ENCODE data around the gene LNX1. TPM values are rescaled to one million over a fixed set of nuclear protein-coding genes. Genes with fewer than 3 reads are reported as not detected.

Gene LNX1
- total and polyA plus RNA-seq, 2 donors, result 1.6 to 6.4 TPM

GRCh38 chr4:53537606-53538005 is 53.7 kb downstream of the LNX1 start:
- Histone ChIP-seq H3K36me3 (ENCODE audit: control insufficient read depth in 2 of 2, insufficient read depth in 2 of 2, low read length in 1 of 2) (no peaks in the 10 kb centered on the region), H3K27ac (ENCODE audit: low read depth in 1 of 2, low read length in 1 of 2) (no peak overlapping the region), H3K9me3 (ENCODE audit: control insufficient read depth in 2 of 2, insufficient read depth in 1 of 2, low read length in 1 of 2) (no peaks in the 10 kb centered on the region), H3K4me1 (ENCODE audit: control insufficient read depth in 2 of 2, insufficient read depth in 2 of 2, low read length in 2 of 2) (no peaks in the 10 kb centered on the region), H3K27me3 (ENCODE audit: control insufficient read depth in 2 of 2, insufficient read depth in 1 of 2, low read length in 1 of 2) (no peaks in the 10 kb centered on the region), H3K4me3 (ENCODE audit: low read length in 2 of 2) (no peak overlapping the region)
- no peak for DNase-seq (ENCODE audit: low read depth in 6 of 9, low spot score in 9 of 9)
- 54% methylated on average over 3 of the region's 3 CpGs for WGBS

GRCh38 chr4:53536328-53536727 is 55.0 kb downstream of the LNX1 start:
- Histone ChIP-seq H3K9me3 (ENCODE audit: control insufficient read depth in 2 of 2, insufficient read depth in 1 of 2, low read length in 1 of 2) (no peaks in the 10 kb centered on the region), H3K36me3 (ENCODE audit: control insufficient read depth in 2 of 2, insufficient read depth in 2 of 2, low read length in 1 of 2) (no peaks in the 10 kb centered on the region), H3K4me1 (ENCODE audit: control insufficient read depth in 2 of 2, insufficient read depth in 2 of 2, low read length in 2 of 2) (no peaks in the 10 kb centered on the region), H3K4me3 (ENCODE audit: low read length in 2 of 2) (no peak overlapping the region), H3K27me3 (ENCODE audit: control insufficient read depth in 2 of 2, insufficient read depth in 1 of 2, low read length in 1 of 2) (no peaks in the 10 kb centered on the region), H3K27ac (ENCODE audit: low read depth in 1 of 2, low read length in 1 of 2) (no peak overlapping the region)
- no peak for DNase-seq (ENCODE audit: low read depth in 6 of 9, low spot score in 9 of 9)
- WGBS, result 93% methylated on average over 2 of the region's 2 CpGs

GRCh38 chr4:53535567-53535966 is 55.7 kb downstream of the LNX1 start:
- 87% methylated on average over 3 of the region's 3 CpGs for WGBS
- Histone ChIP-seq H3K27ac (ENCODE audit: low read depth in 1 of 2, low read length in 1 of 2) (no peak overlapping the region), H3K36me3 (ENCODE audit: control insufficient read depth in 2 of 2, insufficient read depth in 2 of 2, low read length in 1 of 2) (no peaks in the 10 kb centered on the region), H3K9me3 (ENCODE audit: control insufficient read depth in 2 of 2, insufficient read depth in 1 of 2, low read length in 1 of 2) (no peaks in the 10 kb centered on the region), H3K27me3 (ENCODE audit: control insufficient read depth in 2 of 2, insufficient read depth in 1 of 2, low read length in 1 of 2) (no peaks in the 10 kb centered on the region), H3K4me1 (ENCODE audit: control insufficient read depth in 2 of 2, insufficient read depth in 2 of 2, low read length in 2 of 2) (no peaks in the 10 kb centered on the region), H3K4me3 (ENCODE audit: low read length in 2 of 2) (no peak overlapping the region)
- no peak for DNase-seq (ENCODE audit: low read depth in 6 of 9, low spot score in 9 of 9)

DNA sequence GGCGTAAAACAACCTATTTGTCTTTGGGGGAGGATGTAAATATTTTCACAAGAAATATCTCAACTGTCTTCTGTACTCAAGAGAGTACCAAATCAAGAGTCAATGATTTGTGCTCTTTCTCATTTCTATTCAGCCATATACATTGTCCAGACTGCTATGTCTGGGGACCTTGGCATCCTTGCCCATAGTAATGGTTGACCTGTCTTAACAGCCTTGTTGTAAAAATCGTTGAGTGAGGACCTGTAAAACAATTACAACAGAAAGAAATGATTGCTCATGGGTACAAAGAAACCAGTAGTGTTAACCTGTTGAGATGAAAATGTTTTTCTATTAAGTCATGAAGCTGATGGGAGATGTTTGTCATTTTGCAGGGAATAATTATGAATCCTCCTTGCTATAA is 56.6 kb downstream of the LNX1 start:
- no peaks in the 10 kb centered on the region for H3K27me3 ChIP-seq (ENCODE audit: control insufficient read depth in 2 of 2, insufficient read depth in 1 of 2, low read length in 1 of 2)
- H3K4me1 ChIP-seq (ENCODE audit: control insufficient read depth in 2 of 2, insufficient read depth in 2 of 2, low read length in 2 of 2), result no peaks in the 10 kb centered on the region
- no peak overlapping the region for H3K27ac ChIP-seq (ENCODE audit: low read depth in 1 of 2, low read length in 1 of 2)
- no peaks in the 10 kb centered on the region for H3K36me3 ChIP-seq (ENCODE audit: control insufficient read depth in 2 of 2, insufficient read depth in 2 of 2, low read length in 1 of 2)
- no peaks in the 10 kb centered on the region for H3K9me3 ChIP-seq (ENCODE audit: control insufficient read depth in 2 of 2, insufficient read depth in 1 of 2, low read length in 1 of 2)
- H3K4me3 ChIP-seq (ENCODE audit: low read length in 2 of 2), result no peak overlapping the region
- 89% methylated on average over 2 of the region's 2 CpGs for WGBS
- DNase-seq (ENCODE audit: low read depth in 6 of 9, low spot score in 9 of 9), result no peak

- DNase-seq (ENCODE audit: low read depth in 6 of 9, low spot score in 9 of 9), result no peak
- no peaks in the 10 kb centered on the region for H3K4me1 ChIP-seq (ENCODE audit: control insufficient read depth in 2 of 2, insufficient read depth in 2 of 2, low read length in 2 of 2)
- H3K36me3 ChIP-seq (ENCODE audit: control insufficient read depth in 2 of 2, insufficient read depth in 2 of 2, low read length in 1 of 2), result no peaks in the 10 kb centered on the region
- H3K27me3 ChIP-seq (ENCODE audit: control insufficient read depth in 2 of 2, insufficient read depth in 1 of 2, low read length in 1 of 2), result no peaks in the 10 kb centered on the region
- no peaks in the 10 kb centered on the region for H3K9me3 ChIP-seq (ENCODE audit: control insufficient read depth in 2 of 2, insufficient read depth in 1 of 2, low read length in 1 of 2)
- WGBS, result 100% methylated on average over 1 of the region's 1 CpG
- no peak overlapping the region for H3K4me3 ChIP-seq (ENCODE audit: low read length in 2 of 2)
- H3K27ac ChIP-seq (ENCODE audit: low read depth in 1 of 2, low read length in 1 of 2), result no peak overlapping the region
These were observed 58.8 kb downstream of the LNX1 start for GRCh38 chr4:53532521-53532920.

DNA sequence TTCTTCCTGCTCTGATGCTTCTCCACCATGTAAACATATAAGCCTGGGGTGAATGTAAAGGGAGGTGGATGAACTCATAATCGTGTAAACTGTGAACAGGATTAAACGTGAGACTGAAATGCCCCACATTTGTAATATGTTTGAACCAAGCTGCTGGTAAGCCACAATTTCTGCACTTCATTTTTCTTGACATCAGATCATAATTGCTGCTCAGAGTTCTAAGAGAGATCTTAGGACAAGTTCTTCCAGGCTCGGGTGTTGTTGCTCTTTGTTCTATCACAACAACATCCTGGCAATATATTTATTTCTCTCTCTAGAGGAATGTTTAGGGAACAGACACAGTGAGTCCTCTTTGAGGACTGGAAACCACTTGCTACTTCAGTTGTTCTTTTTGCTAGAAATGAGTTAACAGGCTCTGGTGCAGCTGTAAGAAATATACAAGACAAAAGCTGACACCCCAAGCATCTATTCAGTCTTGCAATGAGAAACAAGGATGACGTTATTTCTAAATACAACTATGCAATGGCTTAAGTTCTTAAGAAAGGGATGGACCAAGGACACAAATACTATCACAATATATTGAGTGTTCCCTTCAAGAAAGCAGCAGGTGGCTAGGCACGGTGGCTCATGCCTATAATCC is 59.6 kb downstream of the LNX1 start:
- no peaks in the 10 kb centered on the region for H3K9me3 ChIP-seq (ENCODE audit: control insufficient read depth in 2 of 2, insufficient read depth in 1 of 2, low read length in 1 of 2)
- no peak overlapping the region for H3K27ac ChIP-seq (ENCODE audit: low read depth in 1 of 2, low read length in 1 of 2)
- no peaks in the 10 kb centered on the region for H3K27me3 ChIP-seq (ENCODE audit: control insufficient read depth in 2 of 2, insufficient read depth in 1 of 2, low read length in 1 of 2)
- no peaks in the 10 kb centered on the region for H3K36me3 ChIP-seq (ENCODE audit: control insufficient read depth in 2 of 2, insufficient read depth in 2 of 2, low read length in 1 of 2)
- WGBS, result 96% methylated on average over 5 of the region's 5 CpGs
- no peaks in the 10 kb centered on the region for H3K4me1 ChIP-seq (ENCODE audit: control insufficient read depth in 2 of 2, insufficient read depth in 2 of 2, low read length in 2 of 2)
- no peak for DNase-seq (ENCODE audit: low read depth in 6 of 9, low spot score in 9 of 9)
- no peak overlapping the region for H3K4me3 ChIP-seq (ENCODE audit: low read length in 2 of 2)

- no peak for DNase-seq (ENCODE audit: low read depth in 6 of 9, low spot score in 9 of 9)
- 93% methylated on average over 3 of the region's 3 CpGs for WGBS
- Histone ChIP-seq H3K27ac (ENCODE audit: low read depth in 1 of 2, low read length in 1 of 2) (no peak overlapping the region), H3K4me3 (ENCODE audit: low read length in 2 of 2) (no peak overlapping the region), H3K4me1 (ENCODE audit: control insufficient read depth in 2 of 2, insufficient read depth in 2 of 2, low read length in 2 of 2) (no peaks in the 10 kb centered on the region), H3K9me3 (ENCODE audit: control insufficient read depth in 2 of 2, insufficient read depth in 1 of 2, low read length in 1 of 2) (no peaks in the 10 kb centered on the region), H3K36me3 (ENCODE audit: control insufficient read depth in 2 of 2, insufficient read depth in 2 of 2, low read length in 1 of 2) (no peaks in the 10 kb centered on the region), H3K27me3 (ENCODE audit: control insufficient read depth in 2 of 2, insufficient read depth in 1 of 2, low read length in 1 of 2) (no peaks in the 10 kb centered on the region)
These were observed 62.3 kb downstream of the LNX1 start for GRCh38 chr4:53529025-53529424.

DNA sequence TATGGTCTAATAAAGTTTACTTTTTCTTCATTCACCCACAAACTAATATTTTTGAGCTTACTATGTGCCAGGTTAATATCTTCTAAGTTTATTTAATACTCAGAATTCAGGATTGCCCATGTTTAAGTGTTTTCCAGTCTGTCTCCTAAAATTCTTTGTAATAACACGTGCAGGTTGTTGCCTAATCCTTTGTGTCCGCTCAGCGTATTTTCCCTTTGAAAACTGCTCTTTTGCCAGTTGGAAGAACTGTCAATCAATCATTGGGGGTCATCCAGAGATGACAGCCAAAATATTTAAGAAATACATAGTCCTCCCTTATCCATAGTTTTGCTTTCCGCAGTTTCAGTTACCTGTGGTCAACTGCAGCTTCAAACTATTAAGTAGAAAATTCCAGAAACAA is 63.4 kb downstream of the LNX1 start:
- no peaks in the 10 kb centered on the region for H3K9me3 ChIP-seq (ENCODE audit: control insufficient read depth in 2 of 2, insufficient read depth in 1 of 2, low read length in 1 of 2)
- no peak for DNase-seq (ENCODE audit: low read depth in 6 of 9, low spot score in 9 of 9)
- H3K4me1 ChIP-seq (ENCODE audit: control insufficient read depth in 2 of 2, insufficient read depth in 2 of 2, low read length in 2 of 2), result no peaks in the 10 kb centered on the region
- 97% methylated on average over 4 of the region's 4 CpGs for WGBS
- H3K36me3 ChIP-seq (ENCODE audit: control insufficient read depth in 2 of 2, insufficient read depth in 2 of 2, low read length in 1 of 2), result no peaks in the 10 kb centered on the region
- H3K27me3 ChIP-seq (ENCODE audit: control insufficient read depth in 2 of 2, insufficient read depth in 1 of 2, low read length in 1 of 2), result no peaks in the 10 kb centered on the region
- H3K4me3 ChIP-seq (ENCODE audit: low read length in 2 of 2), result no peak overlapping the region
- no peak overlapping the region for H3K27ac ChIP-seq (ENCODE audit: low read depth in 1 of 2, low read length in 1 of 2)

- no peaks in the 10 kb centered on the region for H3K9me3 ChIP-seq (ENCODE audit: control insufficient read depth in 2 of 2, insufficient read depth in 1 of 2, low read length in 1 of 2)
- no peak for DNase-seq (ENCODE audit: low read depth in 6 of 9, low spot score in 9 of 9)
- H3K27me3 ChIP-seq (ENCODE audit: control insufficient read depth in 2 of 2, insufficient read depth in 1 of 2, low read length in 1 of 2), result no peaks in the 10 kb centered on the region
- H3K36me3 ChIP-seq (ENCODE audit: control insufficient read depth in 2 of 2, insufficient read depth in 2 of 2, low read length in 1 of 2), result no peaks in the 10 kb centered on the region
- H3K27ac ChIP-seq (ENCODE audit: low read depth in 1 of 2, low read length in 1 of 2), result no peak overlapping the region
- H3K4me3 ChIP-seq (ENCODE audit: low read length in 2 of 2), result no peak overlapping the region
- 87% methylated on average over 1 of the region's 1 CpG for WGBS
- H3K4me1 ChIP-seq (ENCODE audit: control insufficient read depth in 2 of 2, insufficient read depth in 2 of 2, low read length in 2 of 2), result no peaks in the 10 kb centered on the region
These were observed 64.0 kb downstream of the LNX1 start for GRCh38 chr4:53527326-53527725.

GRCh38 chr4:53522334-53522733 is 69.0 kb downstream of the LNX1 start:
- Histone ChIP-seq H3K27me3 (ENCODE audit: control insufficient read depth in 2 of 2, insufficient read depth in 1 of 2, low read length in 1 of 2) (no peaks in the 10 kb centered on the region), H3K36me3 (ENCODE audit: control insufficient read depth in 2 of 2, insufficient read depth in 2 of 2, low read length in 1 of 2) (no peaks in the 10 kb centered on the region), H3K4me1 (ENCODE audit: control insufficient read depth in 2 of 2, insufficient read depth in 2 of 2, low read length in 2 of 2) (no peaks in the 10 kb centered on the region), H3K4me3 (ENCODE audit: low read length in 2 of 2) (no peak overlapping the region), H3K27ac (ENCODE audit: low read depth in 1 of 2, low read length in 1 of 2) (no peak overlapping the region), H3K9me3 (ENCODE audit: control insufficient read depth in 2 of 2, insufficient read depth in 1 of 2, low read length in 1 of 2) (no peaks in the 10 kb centered on the region)
- DNase-seq (ENCODE audit: low read depth in 6 of 9, low spot score in 9 of 9), result no peak

All from thymus (tissue), 11 donors.